HG02870 (cell line): ENCODE results near the gene RGS16.

Experiments
- ATAC-seq: cut with Tn5 transposase; IDR thresholded peaks from one replicate; pipeline ENCODE4 v1.9.1; 2021; ENCODE audit warnings: mild to moderate bottlenecking, moderate library complexity; ENCODE audit not compliant: unreplicated experiment

RGS16 gene

DNA sequence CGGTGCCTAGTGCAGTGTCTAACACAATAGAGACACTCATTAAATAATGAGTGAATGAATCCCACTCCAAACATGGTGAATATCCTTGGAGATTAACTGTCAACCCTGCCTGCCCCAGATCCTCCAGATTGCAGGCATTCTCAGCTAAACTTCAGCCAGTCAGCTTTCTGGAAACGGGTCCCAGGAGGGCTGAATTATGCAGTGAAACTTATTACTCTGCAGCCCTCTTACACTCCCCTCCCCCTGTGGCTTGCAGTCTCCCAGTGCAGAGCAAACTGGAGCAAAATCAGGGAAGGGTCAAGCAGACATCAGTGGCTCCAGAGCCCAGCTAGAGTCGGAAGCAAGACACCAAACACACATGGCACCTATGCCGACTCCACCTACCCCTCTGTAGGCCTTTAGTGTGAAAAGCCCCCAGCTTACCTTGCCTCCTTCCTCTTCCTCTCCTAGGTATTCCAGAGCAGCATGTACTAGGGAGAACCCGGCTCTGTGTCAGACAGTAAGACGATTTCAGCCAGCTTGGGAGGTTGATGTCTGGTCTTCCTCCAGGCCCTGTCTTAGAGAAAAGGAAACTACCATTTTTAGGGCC lies 6.5 kb upstream of the RGS16 start:
- no peak for ATAC-seq

DNA sequence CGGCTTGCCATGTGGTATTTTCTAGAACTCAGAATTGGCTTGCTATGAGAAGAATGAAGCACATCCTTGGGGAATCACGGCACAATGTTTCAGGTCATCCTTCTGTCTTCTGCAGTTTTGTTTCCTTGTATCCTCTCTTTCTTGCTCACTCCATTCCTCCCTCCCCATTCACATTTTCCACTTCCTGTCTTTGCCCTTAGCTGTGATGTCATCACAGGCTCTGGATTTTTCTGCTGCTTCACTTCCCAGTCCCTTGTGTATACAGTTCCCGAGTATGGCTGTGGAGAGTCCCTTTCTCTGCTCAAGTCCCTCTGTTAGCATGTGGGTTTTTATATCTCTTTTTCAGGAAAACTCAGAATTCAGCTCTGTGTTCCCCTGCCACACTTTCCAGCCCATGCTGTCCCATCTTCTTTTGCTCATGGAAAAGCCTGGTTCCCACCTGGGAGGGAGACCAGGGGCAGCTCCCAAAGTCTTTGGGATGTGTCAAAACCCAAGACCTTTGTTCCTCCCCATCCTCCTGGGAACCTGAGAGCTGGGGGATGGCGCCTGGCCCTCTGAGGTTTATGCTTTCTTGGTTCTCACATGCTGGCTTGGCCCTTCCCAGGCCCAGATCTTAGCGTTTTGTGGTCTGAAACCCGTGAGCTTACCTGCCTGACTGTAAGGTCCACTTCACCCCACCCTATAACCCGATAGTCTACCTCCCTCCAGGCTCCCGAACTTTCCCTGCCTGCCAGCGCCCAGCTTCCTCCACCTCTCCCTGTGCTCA lies 4.8 kb upstream of the RGS16 start:
- ATAC-seq, result no peak

- ATAC-seq, result no peak
Observed at GRCh38 chr1:182608236-182608635, 4.0 kb upstream of the RGS16 start.

DNA sequence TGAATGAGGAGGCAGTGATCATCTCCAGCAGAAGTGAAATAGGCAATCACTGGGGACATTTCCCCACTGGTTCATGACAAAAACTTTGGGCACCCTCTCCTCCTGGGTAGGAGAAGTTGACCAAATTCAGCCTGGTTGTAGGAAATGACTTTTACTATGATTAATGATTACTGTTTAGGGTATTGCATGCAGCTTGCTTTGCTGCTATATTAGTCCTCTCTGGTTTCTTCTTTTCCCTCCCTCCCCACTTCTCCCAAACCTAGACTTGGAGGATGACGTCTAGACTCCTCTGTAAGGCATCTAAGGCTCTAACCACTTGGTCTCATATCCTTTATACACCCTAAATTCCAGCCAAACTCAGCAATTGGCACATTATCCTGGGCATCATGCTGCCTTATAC lies 3.4 kb upstream of the RGS16 start:
- ATAC-seq, result no peak

GRCh38 chr1:182603646-182604174 lies 479 bp downstream of the RGS16 start:
- no peak for ATAC-seq

DNA sequence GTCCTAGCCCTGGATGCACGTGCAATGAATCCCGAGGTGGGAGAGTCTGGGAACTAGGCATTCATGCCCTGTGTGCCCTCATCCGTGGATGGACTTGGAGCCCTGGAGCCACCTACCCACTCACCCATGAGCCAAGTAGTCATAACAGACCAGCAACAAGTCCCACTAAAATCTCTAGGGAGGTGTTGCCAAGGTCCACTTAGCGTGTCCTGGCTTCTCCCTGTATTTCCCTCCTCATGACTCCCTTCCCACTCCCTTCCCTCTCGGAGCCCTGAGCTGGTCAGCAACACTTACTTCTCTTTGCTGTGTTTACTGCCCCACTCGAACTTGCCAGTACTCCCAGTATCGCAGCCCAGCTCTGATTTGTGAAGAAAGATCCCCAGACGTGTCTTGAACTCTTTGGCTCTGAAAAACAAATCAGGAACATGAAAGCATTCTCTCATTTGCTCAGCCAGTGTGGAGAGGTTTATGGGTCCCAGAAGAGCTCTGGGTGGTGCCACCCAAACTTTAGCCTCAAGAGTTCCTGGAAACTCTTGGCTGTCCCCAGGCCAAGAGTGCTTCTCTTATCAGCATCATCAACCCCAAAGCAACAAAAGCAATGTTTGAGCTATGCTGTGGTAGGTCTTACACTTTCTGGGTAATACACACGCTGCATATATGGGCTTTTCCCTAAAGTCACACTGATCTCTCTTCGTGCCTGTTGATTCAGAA lies 1.1 kb downstream of the RGS16 start:
- no peak for ATAC-seq

- ATAC-seq, result no peak
Observed at GRCh38 chr1:182601913-182602312, 2.3 kb downstream of the RGS16 start.

GRCh38 chr1:182601416-182601786 lies 2.8 kb downstream of the RGS16 start:
- ATAC-seq, result no peak

DNA sequence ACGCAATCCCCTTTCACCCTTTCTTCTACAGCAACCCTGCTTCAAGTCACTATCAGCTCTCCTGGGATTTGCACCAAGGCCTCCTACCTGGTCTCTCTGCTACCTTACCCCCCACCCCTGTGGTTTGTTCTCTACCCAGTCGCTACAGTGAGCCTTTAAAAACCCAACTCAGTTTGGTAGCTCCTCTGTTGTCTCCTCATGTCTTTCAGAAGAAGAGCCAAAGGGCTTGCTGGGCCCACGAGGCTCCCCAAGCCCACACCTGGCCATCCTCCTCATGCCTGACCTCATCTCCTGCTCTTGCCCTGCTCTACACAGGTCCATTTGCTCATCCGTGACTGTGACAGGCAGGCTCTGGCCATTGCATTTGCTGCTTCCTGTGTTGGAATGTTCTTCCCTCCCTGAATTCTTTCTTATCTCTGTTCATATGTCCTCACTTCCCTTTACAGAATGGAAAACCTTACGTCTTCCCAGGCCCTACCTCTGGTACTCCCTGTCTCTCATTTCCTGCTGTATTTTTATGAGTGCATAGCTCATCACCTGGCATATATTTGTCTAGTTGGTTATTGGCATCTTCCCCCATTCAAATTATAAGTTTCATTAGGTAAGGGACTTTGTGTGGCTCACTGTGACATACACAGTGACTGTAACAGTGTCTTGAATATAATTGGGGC lies 3.3 kb downstream of the RGS16 start:
- no peak for ATAC-seq

GRCh38 chr1:182600036-182600713 lies 4.0 kb downstream of the RGS16 start:
- ATAC-seq, result no peak

- ATAC-seq, result no peak
Observed at GRCh38 chr1:182599339-182599738, 4.8 kb downstream of the RGS16 start.

- no peak for ATAC-seq
Observed at GRCh38 chr1:182598296-182598695, 5.9 kb downstream of the RGS16 start.

DNA sequence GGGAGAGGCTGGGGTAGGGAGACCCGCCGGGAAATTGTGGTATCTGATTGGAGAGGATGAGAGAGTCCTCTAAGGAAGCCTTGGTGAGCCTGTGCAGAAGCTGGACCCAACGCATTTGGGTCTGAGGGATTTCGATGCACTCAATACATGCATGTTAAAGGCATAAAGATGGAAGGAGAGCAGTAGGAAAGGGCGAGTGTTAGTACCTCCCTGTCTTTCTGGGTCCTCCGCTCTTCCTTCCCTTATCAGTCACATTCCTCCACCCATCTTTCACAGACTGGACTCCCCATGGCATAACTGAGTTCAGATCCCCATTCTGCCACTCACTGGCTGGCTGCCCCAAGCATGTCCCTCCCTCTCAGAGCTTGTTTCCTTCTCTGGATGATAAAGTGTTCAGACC lies 7.3 kb downstream of the RGS16 start:
- ATAC-seq, result no peak

- no peak for ATAC-seq
Observed at GRCh38 chr1:182595641-182596240, 8.4 kb downstream of the RGS16 start.

GRCh38 chr1:182589931-182590330 lies 14.3 kb downstream of the RGS16 start:
- ATAC-seq, result no peak

- no peak for ATAC-seq
Observed at GRCh38 chr1:182589520-182589919, 14.7 kb downstream of the RGS16 start.

DNA sequence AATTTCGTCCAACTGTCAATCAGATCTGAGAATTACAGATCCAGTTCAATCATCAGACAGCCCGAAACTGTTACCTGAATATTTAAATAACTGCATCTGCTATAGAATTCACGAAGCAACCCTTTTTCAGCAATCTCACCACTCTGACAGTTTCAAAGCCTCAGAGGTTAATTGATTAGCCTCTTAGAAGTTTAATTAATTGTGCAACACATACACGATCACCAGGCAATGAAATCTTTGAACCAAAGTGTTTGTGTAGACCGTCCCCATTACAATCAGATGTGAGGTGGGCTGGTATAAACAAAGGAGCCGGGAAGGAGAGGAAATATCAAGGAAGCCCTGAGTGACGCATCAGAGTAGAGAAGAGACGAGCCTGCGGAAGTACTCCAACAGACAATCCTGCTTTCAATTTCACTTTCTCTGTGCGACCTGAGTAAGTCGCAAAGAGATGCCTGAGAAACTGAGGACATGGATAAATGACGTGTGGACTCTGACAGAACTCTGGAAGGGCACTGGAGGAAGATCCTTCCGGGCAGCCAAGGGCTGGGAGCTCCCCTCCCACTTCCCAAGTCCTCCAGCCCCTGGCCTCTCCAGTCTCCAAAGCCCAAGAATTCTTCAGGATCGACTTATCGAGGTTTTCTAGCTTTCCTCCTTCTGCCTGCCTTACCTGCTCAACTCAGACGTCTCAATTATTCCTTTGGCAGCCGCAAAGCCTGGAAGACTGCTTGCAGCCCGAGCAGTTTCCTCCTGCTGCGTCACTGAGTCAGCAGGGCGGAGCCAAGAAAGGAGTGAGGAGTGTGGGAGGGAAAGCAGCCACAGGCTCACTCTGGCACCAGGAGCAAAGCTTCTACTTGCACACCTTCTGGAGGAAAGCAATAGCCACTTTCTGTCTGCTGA lies 15.4 kb downstream of the RGS16 start, which contains the start of gene RNASEL:
Gene RNASEL (minus strand): TSS at position 757 of the 897 bp plus-strand sequence. CDS start 2,450 bp downstream, outside the sequence.
- peak; percentile 82 for ATAC-seq

- ATAC-seq, result no peak
Observed at GRCh38 chr1:182587666-182588499, 16.3 kb downstream of the RGS16 start.
